ENCODE data around the gene SPATS2L. TPM values are rescaled to one million over a fixed set of nuclear protein-coding genes. Genes with fewer than 3 reads are reported as not detected.
A peak's percentile ranks its signal among the peaks of the same experiment; 100 is the strongest.

SPATS2L gene
- total and polyA plus RNA-seq, 2 experiments from 2014 or later, result 118 to 154 TPM

GRCh38 chr2:200357845-200358244, 51.4 kb downstream of the SPATS2L start (continued):
- TF ChIP-seq REST (IDR thresholded peaks at IDR 0.05; ENCODE audit: unreplicated experiment), result no peak
- TF ChIP-seq NANOG (IDR thresholded peaks at IDR 0.05; ENCODE audit: borderline replicate concordance), result no peak
- TF ChIP-seq EZH2phosphoT487 (IDR thresholded peaks at IDR 0.05; ENCODE audit: unreplicated experiment), result no peak
- no peak for TF ChIP-seq STAT1 (IDR thresholded peaks at IDR 0.05; ENCODE audit: unreplicated experiment)
- no peak for TF ChIP-seq ZNF331 (CRISPR knock-in tag; IDR thresholded peaks at IDR 0.05; ENCODE audit: low read depth)
- no peak for TF ChIP-seq ZNF462 (CRISPR knock-in tag; IDR thresholded peaks at IDR 0.05)

- Mint-ChIP-seq H3K27ac (peak overlapping the region; percentile 32), H3K27me3 (ENCODE audit: insufficient read depth, low read depth, poor library complexity) (peaks cover 8% of the 10 kb centered on the region), H3K4me3 (no peak overlapping the region), H3K4me1 (peaks cover 90% of the 10 kb centered on the region), H3K9me3 (no peaks in the 10 kb centered on the region), H3K36me3 (ENCODE audit: low read depth) (peaks cover 5% of the 10 kb centered on the region; the same call in 1 of the 3 replicates)
- no peak for DNase-seq (ENCODE audit: low spot score)
- Histone ChIP-seq H4K20me1 (replicated peaks; ENCODE audit: insufficient read depth) (no peaks in the 10 kb centered on the region), H3K4me2 (no peak overlapping the region), H3K79me2 (replicated peaks; ENCODE audit: insufficient read depth) (peaks cover 92% of the 10 kb centered on the region), H3K4me3 (no peak overlapping the region), H2AFZ (no peak overlapping the region), H3F3A (replicated peaks; ENCODE audit: low read depth) (no peaks in the 10 kb centered on the region), H3K9me2 (ENCODE audit: insufficient read depth) (no peaks in the 10 kb centered on the region), H3K27ac (ENCODE audit: low read depth) (no peak overlapping the region; the same call in 1 of the 2 replicates), H3K4me1 (ENCODE audit: insufficient read depth) (peaks cover 82% of the 10 kb centered on the region), H3K27me3 (ENCODE audit: insufficient read depth) (no peaks in the 10 kb centered on the region), H3K36me3 (ENCODE audit: insufficient read depth) (no peaks in the 10 kb centered on the region)
- ATAC-seq, result no peak
- TF ChIP-seq JUNB (IDR thresholded peaks at IDR 0.05; ENCODE audit: unreplicated experiment) (no peak), CTCF (conservative IDR thresholded peaks at IDR 0.05; ENCODE audit: low read depth in 2 of 2) (no peak), ETS1 (IDR thresholded peaks at IDR 0.05) (no peak), EZH2 (IDR thresholded peaks at IDR 0.05; ENCODE audit: low read depth, unreplicated experiment) (no peak)
Observed at GRCh38 chr2:200359552-200359951, 53.1 kb downstream of the SPATS2L start.

Measured in GM23338 (cell line).